PC-3 (cell line): ENCODE measurements around the gene RNF208. TPM values are rescaled to one million over a fixed set of nuclear protein-coding genes. Genes with fewer than 3 reads are reported as not detected.

Experiments used
- ATAC-seq: fragments of 200-7000 bp; cut with Tn5 transposase; 2 replicates; pipeline ENCODE4 v1.9.1; 2020; ENCODE audit warnings: mild to moderate bottlenecking, moderate library complexity
- BruUV-seq: library from RNA; stranded (reverse); fragments of 400-500 nt; replicated peaks from 2 replicates; lab custom pipeline; 2021; lab: Mats Ljungman, UMichigan
- CTCF ChIA-PET: fragments of 300-600 bp; sonication (Branson Sonifier 250); formaldehyde crosslinking; loops from one replicate; lab custom pipeline; 2022; ENCODE audit warnings: antibody characterized with exemption; lab: Charles Lee
- POLR2A ChIA-PET: fragments of 300-600 bp; sonication (Branson Sonifier 250); formaldehyde crosslinking; loops from one replicate; lab custom pipeline; 2022; ENCODE audit warnings: antibody characterized with exemption; ENCODE audit not compliant: unreplicated experiment; lab: Charles Lee
- DNase-seq: peaks from one replicate; pipeline ENCODE4 v3.0.0-alpha.2; 2015
- H2AFZ ChIP-seq: fragments of 300-600 bp; sonication (generic); 2 replicates; pipeline ENCODE4 v1.6.0; 2016; ENCODE audit warnings: antibody characterized with exemption, low read length
- H3F3A ChIP-seq: fragments of 300-600 bp; sonication (generic); one replicate; pipeline ENCODE4 v1.6.0; 2017; ENCODE audit warnings: antibody characterized with exemption, low read length, control low read depth, mild to moderate bottlenecking; ENCODE audit not compliant: unreplicated experiment
- H3K27ac ChIP-seq: fragments of 300-600 bp; sonication (generic); 2 replicates; pipeline ENCODE4 v1.5.1; 2016; ENCODE audit warnings: mild to moderate bottlenecking, low read length
- H3K27me3 ChIP-seq: fragments of 300-600 bp; sonication (generic); 2 replicates; pipeline ENCODE4 v1.6.1; 2016; ENCODE audit warnings: low read length, mixed read lengths
- H3K36me3 ChIP-seq: fragments of 300-600 bp; sonication (generic); 2 replicates; pipeline ENCODE4 v1.6.1; 2016; ENCODE audit warnings: low read depth, mixed run types, low read length, mixed read lengths
- H3K4me1 ChIP-seq: fragments of 300-600 bp; sonication (generic); 2 replicates; pipeline ENCODE4 v1.5.1; 2016; ENCODE audit warnings: low read length; ENCODE audit not compliant: insufficient read depth
- H3K4me2 ChIP-seq: fragments of 300-600 bp; sonication (generic); 2 replicates; pipeline ENCODE4 v1.6.0; 2016; ENCODE audit warnings: low read length
- H3K4me3 ChIP-seq: fragments of 300-600 bp; sonication (generic); 2 replicates; pipeline ENCODE4 v1.5.1; 2016; ENCODE audit warnings: mild to moderate bottlenecking, low read length, mixed read lengths
- H3K79me2 ChIP-seq: fragments of 300-600 bp; sonication (generic); 2 replicates; pipeline ENCODE4 v1.6.1; 2017; ENCODE audit warnings: low read length, mixed read lengths
- H3K9ac ChIP-seq: fragments of 300-600 bp; sonication (generic); 2 replicates; pipeline ENCODE4 v1.6.0; 2016; ENCODE audit warnings: mild to moderate bottlenecking, low read length
- H3K9me2 ChIP-seq: fragments of 300-600 bp; sonication (generic); replicated peaks from 2 replicates; pipeline ENCODE4 v1.6.1; 2016; ENCODE audit warnings: mixed run types, low read length, mixed read lengths
- H3K9me3 ChIP-seq: fragments of 300-600 bp; sonication (generic); 2 replicates; pipeline ENCODE4 v1.6.1; 2016; ENCODE audit warnings: low read length, mixed read lengths
- H4K20me1 ChIP-seq: fragments of 300-600 bp; sonication (generic); 2 replicates; pipeline ENCODE4 v1.6.1; 2016; ENCODE audit warnings: low read length, mixed read lengths
- EZH2 ChIP-seq: fragments of 300-600 bp; sonication (generic); IDR thresholded peaks from one replicate; pipeline ENCODE4 v1.6.1; 2017; ENCODE audit warnings: antibody characterized with exemption, mild to moderate bottlenecking, low read length; ENCODE audit not compliant: unreplicated experiment
- EZH2phosphoT487 ChIP-seq: fragments of 300-600 bp; sonication (generic); IDR thresholded peaks from 2 replicates; pipeline ENCODE4 v1.6.1; 2018; ENCODE audit warnings: mild to moderate bottlenecking, antibody characterized with exemption, low read length, borderline replicate concordance
- intact Hi-C: fragments of 100-400 bp; cut with micrococcal nuclease; formaldehyde crosslinking; loops from 2 replicates; pipeline ENCODE4 v1.9.0; 2023
- total RNA-seq: library from RNA; depleted of rRNA; stranded (reverse); fragments of >200 nt; gene quantifications from 2 replicates; pipeline ENCODE4 v1.2.3, GENCODE V29; 2014
- TF ChIP-seq, protein P1 (sequence below): fragments of 300-600 bp; sonication (generic); conservative IDR thresholded peaks from 2 replicates; pipeline ENCODE4 v1.5.1; 2017; ENCODE audit warnings: antibody characterized with exemption, low read depth, mild to moderate bottlenecking, low read length

RNF208 gene
- total RNA-seq, 1 experiment from 2014 or later: 1.7 TPM

DNA sequence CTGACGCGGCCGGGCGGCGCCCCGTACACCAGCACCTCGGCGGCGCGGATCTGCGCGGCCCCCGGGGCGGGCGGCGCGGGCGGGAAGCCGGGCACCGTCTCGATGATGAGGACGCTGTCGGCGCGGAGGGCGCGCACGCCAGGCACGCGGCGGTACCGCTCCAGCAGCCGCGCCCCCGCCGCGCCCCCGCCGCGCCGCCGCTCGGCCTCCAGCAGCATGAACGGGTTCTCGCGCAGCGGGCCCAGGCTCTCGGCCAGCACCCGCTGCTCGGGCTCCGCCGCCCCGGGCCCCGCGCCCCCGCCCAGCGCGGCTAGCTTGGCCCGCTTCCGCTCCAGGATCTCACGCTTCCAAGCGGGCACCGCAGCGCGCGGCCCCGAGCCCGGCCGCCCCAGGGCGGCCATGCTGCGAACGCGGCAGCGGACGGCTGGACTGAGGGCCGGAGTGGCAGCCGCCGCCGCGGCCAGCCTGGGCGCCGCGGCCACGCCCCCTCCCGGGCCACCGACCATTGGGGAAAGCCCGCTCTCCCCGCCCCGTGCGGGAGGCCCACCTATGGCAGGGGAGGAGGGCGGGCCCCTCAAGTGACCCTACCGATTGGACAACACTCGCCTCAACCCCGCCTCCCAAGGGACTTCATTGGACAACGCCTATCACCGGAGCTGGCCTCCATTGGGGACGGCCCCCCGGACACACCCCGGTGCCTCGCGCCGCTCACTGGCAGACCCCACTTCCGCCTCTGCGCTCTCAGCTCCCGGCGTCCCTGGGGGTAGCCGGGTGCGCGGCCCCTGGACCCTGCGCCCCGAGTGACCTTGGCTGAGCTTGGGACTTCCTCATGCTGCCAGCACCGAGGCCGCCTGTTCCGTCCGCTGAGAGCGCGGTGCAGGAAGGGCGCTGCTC lies 21.5 kb downstream of the RNF208 start, which contains the start of gene TPRN:
TSS of gene TPRN (minus strand) at position 431 of the 894 bp plus-strand sequence. CDS start at position 401, 30 bp downstream.
- intact Hi-C loops: no loop called here
- peaks cover 41% of the 10 kb centered on the region for H3K4me1 ChIP-seq
- no peaks in the 10 kb centered on the region for H3K27me3 ChIP-seq
- H4K20me1 ChIP-seq: peaks cover 14% of the 10 kb centered on the region; the same call in 1 of the 2 replicates
- no peaks in the 10 kb centered on the region for H3K9me3 ChIP-seq
- H3F3A ChIP-seq: no peaks in the 10 kb centered on the region
- peak within 1 kb of the TSS; percentile 83 for H3K4me3 ChIP-seq
- ChIA-PET CTCF (no interaction called here), POLR2A (interaction anchor here (0.5 kb wide), 1 partner anchor 42 kb away, joined by 3 read pairs; no protein-coding TSS in a partner anchor)
- H2AFZ ChIP-seq: peak within 1 kb of the TSS; percentile 73
- DNase-seq (peak; percentile 97), ATAC-seq (peak; percentile 84)
- H3K4me2 ChIP-seq: peak within 1 kb of the TSS; percentile 99
- no peaks in the 10 kb centered on the region for H3K36me3 ChIP-seq
- peak within 1 kb of the TSS; percentile 74 for H3K9ac ChIP-seq
- peak within 1 kb of the TSS; percentile 25; the same call in 1 of the 2 replicates for H3K27ac ChIP-seq
- TF ChIP-seq, protein P1, sequence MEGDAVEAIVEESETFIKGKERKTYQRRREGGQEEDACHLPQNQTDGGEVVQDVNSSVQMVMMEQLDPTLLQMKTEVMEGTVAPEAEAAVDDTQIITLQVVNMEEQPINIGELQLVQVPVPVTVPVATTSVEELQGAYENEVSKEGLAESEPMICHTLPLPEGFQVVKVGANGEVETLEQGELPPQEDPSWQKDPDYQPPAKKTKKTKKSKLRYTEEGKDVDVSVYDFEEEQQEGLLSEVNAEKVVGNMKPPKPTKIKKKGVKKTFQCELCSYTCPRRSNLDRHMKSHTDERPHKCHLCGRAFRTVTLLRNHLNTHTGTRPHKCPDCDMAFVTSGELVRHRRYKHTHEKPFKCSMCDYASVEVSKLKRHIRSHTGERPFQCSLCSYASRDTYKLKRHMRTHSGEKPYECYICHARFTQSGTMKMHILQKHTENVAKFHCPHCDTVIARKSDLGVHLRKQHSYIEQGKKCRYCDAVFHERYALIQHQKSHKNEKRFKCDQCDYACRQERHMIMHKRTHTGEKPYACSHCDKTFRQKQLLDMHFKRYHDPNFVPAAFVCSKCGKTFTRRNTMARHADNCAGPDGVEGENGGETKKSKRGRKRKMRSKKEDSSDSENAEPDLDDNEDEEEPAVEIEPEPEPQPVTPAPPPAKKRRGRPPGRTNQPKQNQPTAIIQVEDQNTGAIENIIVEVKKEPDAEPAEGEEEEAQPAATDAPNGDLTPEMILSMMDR: no peak
- TF ChIP-seq EZH2phosphoT487 (no peak), EZH2 (no peak)
- BruUV-seq: no TSS peak
- peaks cover 52% of the 10 kb centered on the region for H3K79me2 ChIP-seq
- H3K9me2 ChIP-seq: no peaks in the 10 kb centered on the region

- no TSS peak for BruUV-seq
- DNase-seq: no peak
- CTCF ChIA-PET: no interaction called here
- POLR2A ChIA-PET: no interaction called here
- H3K9me2 ChIP-seq: no peaks in the 10 kb centered on the region
- no peaks in the 10 kb centered on the region for H3K9me3 ChIP-seq
- no peak for ATAC-seq
- H3K79me2 ChIP-seq: peaks cover 48% of the 10 kb centered on the region
- H3K4me2 ChIP-seq: peak overlapping the region; percentile 89
- peak overlapping the region; percentile 68 for H3K4me3 ChIP-seq
- no peak overlapping the region for H2AFZ ChIP-seq
- H3K4me1 ChIP-seq: peaks cover 51% of the 10 kb centered on the region
- no peaks in the 10 kb centered on the region for H3K36me3 ChIP-seq
- no peak overlapping the region; the same call in 1 of the 2 replicates for H3K9ac ChIP-seq
- H3K27ac ChIP-seq: no peak overlapping the region
- intact Hi-C loops: no loop called here
- TF ChIP-seq EZH2phosphoT487: no peak
- TF ChIP-seq, protein P1: no peak
- TF ChIP-seq EZH2: no peak
- peaks cover 14% of the 10 kb centered on the region; the same call in 1 of the 2 replicates for H4K20me1 ChIP-seq
- no peaks in the 10 kb centered on the region for H3F3A ChIP-seq
- no peaks in the 10 kb centered on the region for H3K27me3 ChIP-seq
Measured at GRCh38 chr9:137199411-137200121, 22.5 kb downstream of the RNF208 start.
